Activated CD8-positive, alpha-beta T cell treated with anti-CD3 and anti-CD28 coated beads, Interleukin-2, amount 10 ng/mL, durations not matched to agents 7 days and 5 days (primary cell): Measurements from ENCODE around the gene GPR55. TPM values are rescaled to one million over a fixed set of nuclear protein-coding genes. Genes with fewer than 3 reads are reported as not detected.

Experiments used
- ATAC-seq: fragments of 150-1000 bp; cut with Tn5 transposase; one replicate; pipeline ENCODE4 v1.10.0; 2021; ENCODE audit warnings: moderate library complexity
- CTCF ChIA-PET: fragments of 350-600 bp; sonication (Branson Sonifier 250); formaldehyde crosslinking; loops from one replicate; lab custom pipeline; 2021; ENCODE audit warnings: antibody characterized with exemption; lab: Charles Lee
- POLR2A ChIA-PET: fragments of 350-600 bp; sonication (Branson Sonifier 250); formaldehyde crosslinking; loops from one replicate; lab custom pipeline; 2021; ENCODE audit warnings: antibody characterized with exemption; lab: Charles Lee
- DNase-seq: peaks from one replicate; pipeline ENCODE4 v3.0.0-alpha.2; 2020
- H3K27ac Mint-ChIP-seq: one replicate; pipeline ENCODE4 v1.8.0; 2021; ENCODE audit warnings: mild to moderate bottlenecking, mixed read lengths
- H3K27me3 Mint-ChIP-seq: one replicate; pipeline ENCODE4 v1.8.0; 2021; ENCODE audit warnings: low read depth, mixed read lengths
- H3K36me3 Mint-ChIP-seq: one replicate; pipeline ENCODE4 v1.8.0; 2021; ENCODE audit warnings: low read depth, mixed read lengths
- H3K4me1 Mint-ChIP-seq: one replicate; pipeline ENCODE4 v1.8.0; 2021; ENCODE audit warnings: low read depth, mixed read lengths
- H3K4me3 Mint-ChIP-seq: one replicate; pipeline ENCODE4 v1.8.0; 2021; ENCODE audit warnings: mild to moderate bottlenecking, mixed read lengths
- H3K9me3 Mint-ChIP-seq: one replicate; pipeline ENCODE4 v1.8.0; 2022; ENCODE audit warnings: mixed read lengths; ENCODE audit not compliant: insufficient read depth
- total RNA-seq, 2 experiments: library from RNA; stranded (reverse); gene quantifications; one replicate each; pipeline ENCODE4 v1.2.3, GENCODE V29; 2021

GPR55 gene
- total RNA-seq, 2 experiments from 2014 or later: 12.3 to 12.5 TPM

DNA sequence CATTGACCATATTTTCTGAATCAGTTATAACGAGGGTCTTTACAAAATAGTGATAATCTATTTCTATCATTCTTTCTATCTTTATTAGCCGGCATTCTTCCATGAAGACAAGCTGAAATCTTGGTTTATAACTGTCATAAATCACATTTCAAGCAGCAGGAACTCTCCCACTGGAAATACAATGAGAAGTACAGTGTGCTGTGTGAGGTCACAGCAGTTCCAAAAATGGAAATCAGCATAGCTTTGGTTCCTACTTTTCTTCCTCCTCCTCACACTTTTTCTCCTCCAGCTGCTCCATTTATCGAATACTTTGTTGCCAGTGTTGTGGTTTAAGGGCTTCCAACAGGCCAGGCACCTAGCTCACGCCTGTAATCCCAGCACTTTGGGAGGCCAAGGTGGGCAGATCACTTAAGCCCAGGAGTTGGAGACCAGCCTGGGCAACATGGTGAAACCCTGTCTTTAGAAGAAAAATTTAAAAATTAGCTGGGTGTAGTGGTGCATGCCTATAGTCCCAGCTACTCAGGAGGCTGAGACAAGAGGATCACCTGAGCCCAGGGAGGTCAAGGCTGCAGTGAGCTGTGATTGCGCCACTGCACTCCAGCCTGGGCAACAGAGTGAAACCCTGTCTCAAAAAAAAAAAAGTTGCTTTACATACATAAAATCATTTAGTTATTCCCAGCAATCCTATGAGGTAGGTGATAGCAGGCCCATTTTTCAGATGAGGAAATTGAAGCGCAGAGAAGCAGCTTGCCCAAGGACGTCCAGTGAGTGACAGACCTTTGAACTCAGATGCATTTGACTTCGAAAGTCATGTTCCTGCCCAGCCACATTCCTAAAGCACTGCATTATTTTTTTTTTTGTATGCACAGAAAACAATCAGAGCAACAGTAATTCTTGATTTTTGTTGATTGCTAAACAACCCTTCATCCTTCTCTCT, 34.0 kb upstream of the GPR55 start:
- H3K4me1 Mint-ChIP-seq: peaks cover 46% of the 10 kb centered on the region
- ChIA-PET CTCF (interaction anchor here (0.8 to 2.7 kb wide), 6 partner anchors 8 to 110 kb away, joined by 3 to 12 read pairs (median 4); partner anchors contain the start of gene GPR55), POLR2A (interaction anchor here (1.3 kb wide), 1 partner anchor 25 kb away, joined by 5 read pairs; no protein-coding TSS in a partner anchor)
- DNase-seq (no peak), ATAC-seq (no peak)
- H3K36me3 Mint-ChIP-seq: no peaks in the 10 kb centered on the region
- peak overlapping the region; percentile 44 for H3K4me3 Mint-ChIP-seq
- peaks cover 2% of the 10 kb centered on the region for H3K27me3 Mint-ChIP-seq
- peaks cover 8% of the 10 kb centered on the region for H3K9me3 Mint-ChIP-seq
- H3K27ac Mint-ChIP-seq: peak overlapping the region; percentile 48

DNA sequence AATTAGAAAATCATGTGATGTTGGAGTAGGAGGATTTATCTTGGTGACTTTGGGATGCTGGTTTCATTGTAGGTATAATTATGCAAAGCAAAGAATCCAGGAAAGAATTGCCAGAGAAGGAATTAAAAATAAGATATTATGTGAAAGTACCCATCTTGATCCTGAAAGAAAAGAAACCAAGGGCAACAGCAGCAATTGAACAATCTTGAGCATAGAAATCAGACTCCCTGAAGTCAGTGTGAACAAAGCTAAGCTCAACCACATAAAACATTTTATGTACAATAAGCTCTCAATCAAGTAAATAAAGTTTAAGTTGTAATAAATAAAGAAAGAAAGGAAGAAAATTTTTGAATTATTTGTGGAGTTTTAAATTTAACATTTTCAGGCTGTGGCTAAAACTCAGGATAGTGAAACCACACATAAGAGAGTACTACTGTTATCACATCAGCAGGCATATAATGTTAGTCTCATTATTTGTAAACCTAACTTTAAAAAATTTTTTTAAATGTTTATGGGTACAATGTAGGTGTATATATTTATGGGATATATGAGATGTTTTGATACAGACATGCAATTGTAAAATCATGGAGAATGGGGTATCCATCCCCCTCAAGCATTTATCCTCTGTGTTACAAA, 32.8 kb upstream of the GPR55 start:
- Mint-ChIP-seq H3K27me3 (no peaks in the 10 kb centered on the region), H3K4me1 (peaks cover 54% of the 10 kb centered on the region), H3K4me3 (peak overlapping the region; percentile 83), H3K9me3 (no peaks in the 10 kb centered on the region), H3K36me3 (peaks cover under 1% of the 10 kb centered on the region), H3K27ac (peak overlapping the region; percentile 90)
- DNase-seq: no peak
- ChIA-PET POLR2A (interaction anchor here (0.8 to 1.3 kb wide), 5 partner anchors 11 to 27 kb away, joined by 3 to 5 read pairs (median 4); no protein-coding TSS in a partner anchor), CTCF (interaction anchor here (0.6 to 2.7 kb wide), 8 partner anchors 10 to 631 kb away, joined by 3 to 12 read pairs (median 3); no protein-coding TSS in a partner anchor)
- no peak for ATAC-seq

DNA sequence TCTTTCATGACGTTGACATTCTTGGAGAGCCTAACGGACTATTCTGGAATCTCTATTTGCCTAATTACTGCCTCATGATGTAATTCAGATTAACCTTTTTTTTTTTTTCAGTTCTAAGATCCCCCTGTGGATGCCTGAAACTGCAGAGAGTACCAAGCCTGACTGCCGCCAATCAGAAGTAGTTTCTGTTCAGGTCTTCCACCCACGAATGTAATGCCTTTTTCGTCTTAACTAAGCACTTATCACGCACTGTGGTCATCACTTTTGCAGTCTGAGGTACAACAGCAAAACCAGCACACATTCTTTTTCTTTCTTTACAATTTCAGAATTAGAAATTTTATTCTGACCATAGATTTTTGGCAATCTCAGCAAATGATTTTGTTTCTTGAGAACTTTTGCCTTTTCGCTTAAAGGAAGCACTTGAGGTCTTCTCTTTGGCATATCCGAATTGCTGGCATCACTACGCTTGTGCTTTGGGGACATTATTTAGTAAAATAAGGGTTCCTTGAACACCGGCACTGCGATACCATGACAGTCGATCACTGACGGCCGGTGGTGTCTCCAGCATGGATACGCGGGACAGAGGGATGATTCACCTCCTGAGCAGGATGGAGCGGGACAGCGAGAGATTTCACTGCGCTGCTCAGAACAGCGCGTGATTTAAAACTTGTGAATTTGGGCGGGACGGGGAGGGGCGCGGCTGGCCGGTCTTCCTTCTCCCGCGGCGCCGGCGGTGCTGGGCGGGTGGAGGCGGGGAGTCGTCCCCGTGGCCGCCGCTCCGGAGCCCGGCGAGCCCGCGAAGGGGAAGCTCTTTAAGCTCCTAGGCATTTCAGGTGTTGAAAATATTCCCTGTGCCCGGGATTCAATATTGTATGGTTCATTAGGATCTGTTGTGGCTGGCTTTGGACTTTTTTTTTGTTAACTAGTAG, 32.0 kb upstream of the GPR55 start:
- H3K4me3 Mint-ChIP-seq: peak overlapping the region; percentile 83
- H3K9me3 Mint-ChIP-seq: no peaks in the 10 kb centered on the region
- ATAC-seq (peak; percentile 87), DNase-seq (peak; percentile 72)
- ChIA-PET POLR2A (interaction anchor here (0.8 to 1.5 kb wide), 8 partner anchors 9 to 33 kb away, joined by 3 to 5 read pairs (median 4); no protein-coding TSS in a partner anchor), CTCF (interaction anchor here (0.5 to 2.7 kb wide), 9 partner anchors 10 to 631 kb away, joined by 3 to 12 read pairs (median 3); no protein-coding TSS in a partner anchor)
- H3K27me3 Mint-ChIP-seq: no peaks in the 10 kb centered on the region
- H3K27ac Mint-ChIP-seq: peak overlapping the region; percentile 96
- peaks cover 55% of the 10 kb centered on the region for H3K4me1 Mint-ChIP-seq
- H3K36me3 Mint-ChIP-seq: peaks cover 3% of the 10 kb centered on the region

DNA sequence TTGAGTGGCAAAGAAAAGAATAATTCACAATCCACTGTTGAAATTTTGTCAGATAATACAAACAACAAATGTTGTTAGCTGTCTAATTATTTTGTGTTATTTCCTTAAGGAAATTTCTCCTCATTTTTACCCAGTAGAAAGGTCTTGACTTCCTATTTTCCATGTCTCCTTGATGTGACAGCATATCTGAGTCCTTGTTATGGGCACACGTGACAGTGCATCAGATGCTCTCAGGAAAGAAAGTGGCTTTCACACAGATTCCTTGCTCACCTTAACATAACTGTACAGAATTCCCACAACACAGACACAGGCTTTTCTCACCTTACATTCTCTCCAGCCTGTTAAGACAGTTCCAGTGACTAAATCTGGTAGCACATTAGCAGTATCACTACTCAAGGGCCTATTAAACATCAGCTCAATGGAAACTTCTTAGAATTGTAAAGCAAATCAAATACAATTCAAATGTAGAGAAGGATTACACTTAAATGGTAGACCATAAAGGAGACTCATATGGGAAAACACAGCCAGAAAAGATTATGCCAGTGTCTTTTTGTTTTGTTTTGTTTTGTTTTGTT, 30.2 kb upstream of the GPR55 start:
- Mint-ChIP-seq H3K27me3 (no peaks in the 10 kb centered on the region), H3K4me1 (peaks cover 63% of the 10 kb centered on the region), H3K36me3 (peaks cover 3% of the 10 kb centered on the region), H3K27ac (no peak overlapping the region), H3K9me3 (no peaks in the 10 kb centered on the region), H3K4me3 (no peak overlapping the region)
- ChIA-PET CTCF (interaction anchor here (0.5 to 2.5 kb wide), 6 partner anchors 10 to 98 kb away, joined by 3 to 7 read pairs (median 4); no protein-coding TSS in a partner anchor), POLR2A (interaction anchor here (1.5 kb wide), 1 partner anchor 29 kb away, joined by 3 read pairs; no protein-coding TSS in a partner anchor)
- DNase-seq (no peak), ATAC-seq (no peak)

DNA sequence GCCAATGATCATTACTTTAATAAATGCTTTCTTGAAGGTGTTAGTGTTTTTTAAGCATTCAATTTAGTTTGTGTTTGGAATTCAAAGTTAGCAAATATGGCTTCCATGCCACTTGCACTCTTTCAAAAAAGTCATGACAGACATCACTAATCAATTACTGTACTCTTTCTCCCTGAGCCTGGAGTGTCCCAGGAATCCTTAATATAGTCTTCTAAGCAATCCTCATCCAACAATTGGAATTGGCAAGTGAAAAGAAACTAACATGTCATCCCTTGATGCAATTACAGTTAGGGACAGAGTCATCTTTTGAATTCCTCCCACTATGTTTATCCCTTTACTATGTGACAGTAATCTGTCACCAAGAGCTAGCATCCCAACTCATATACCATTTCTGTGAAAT, 29.7 kb upstream of the GPR55 start:
- no peak for ATAC-seq
- H3K27ac Mint-ChIP-seq: no peak overlapping the region
- POLR2A ChIA-PET: no interaction called here

DNA sequence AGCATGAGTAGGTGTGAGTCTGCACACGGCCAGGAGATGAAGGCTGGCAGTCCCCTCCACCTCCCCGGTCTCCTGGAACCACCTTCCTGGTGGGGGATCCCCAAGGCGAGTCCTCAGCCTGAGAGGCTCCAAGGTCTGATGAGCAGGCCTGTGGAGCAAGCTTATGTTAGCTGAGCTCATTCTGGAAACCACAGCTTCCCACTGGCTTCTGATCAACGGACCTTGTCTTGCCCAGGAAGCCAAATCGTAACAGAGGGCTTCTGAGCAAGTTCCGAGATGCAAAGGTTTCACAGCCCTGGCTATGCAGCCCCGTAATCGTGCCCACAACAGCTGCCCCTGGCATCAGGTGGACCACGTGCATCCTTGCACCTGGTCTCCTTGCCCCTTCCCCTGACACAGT, 28.8 kb upstream of the GPR55 start:
- no peak for ATAC-seq
- H3K9me3 Mint-ChIP-seq: no peaks in the 10 kb centered on the region
- H3K4me3 Mint-ChIP-seq: no peak overlapping the region
- peaks cover 59% of the 10 kb centered on the region for H3K4me1 Mint-ChIP-seq
- DNase-seq: no peak
- peaks cover 3% of the 10 kb centered on the region for H3K36me3 Mint-ChIP-seq
- ChIA-PET CTCF (interaction anchor here (2.5 kb wide), 1 partner anchor 29 kb away, joined by 7 read pairs; no protein-coding TSS in a partner anchor), POLR2A (interaction anchor here (0.9 kb wide), 1 partner anchor 29 kb away, joined by 3 read pairs; the partner anchor contains the start of gene GPR55)
- H3K27ac Mint-ChIP-seq: no peak overlapping the region
- H3K27me3 Mint-ChIP-seq: no peaks in the 10 kb centered on the region

More for the DNA sequence above, 29.7 kb upstream of the GPR55 start:
- peaks cover 63% of the 10 kb centered on the region for H3K4me1 Mint-ChIP-seq
- no peaks in the 10 kb centered on the region for H3K27me3 Mint-ChIP-seq
- no peak overlapping the region for H3K4me3 Mint-ChIP-seq
- H3K9me3 Mint-ChIP-seq: no peaks in the 10 kb centered on the region
- CTCF ChIA-PET: interaction anchor here (0.5 to 2.5 kb wide), 5 partner anchors 9 to 98 kb away, joined by 3 to 7 read pairs (median 5); no protein-coding TSS in a partner anchor
- DNase-seq: no peak
- H3K36me3 Mint-ChIP-seq: peaks cover 3% of the 10 kb centered on the region

DNA sequence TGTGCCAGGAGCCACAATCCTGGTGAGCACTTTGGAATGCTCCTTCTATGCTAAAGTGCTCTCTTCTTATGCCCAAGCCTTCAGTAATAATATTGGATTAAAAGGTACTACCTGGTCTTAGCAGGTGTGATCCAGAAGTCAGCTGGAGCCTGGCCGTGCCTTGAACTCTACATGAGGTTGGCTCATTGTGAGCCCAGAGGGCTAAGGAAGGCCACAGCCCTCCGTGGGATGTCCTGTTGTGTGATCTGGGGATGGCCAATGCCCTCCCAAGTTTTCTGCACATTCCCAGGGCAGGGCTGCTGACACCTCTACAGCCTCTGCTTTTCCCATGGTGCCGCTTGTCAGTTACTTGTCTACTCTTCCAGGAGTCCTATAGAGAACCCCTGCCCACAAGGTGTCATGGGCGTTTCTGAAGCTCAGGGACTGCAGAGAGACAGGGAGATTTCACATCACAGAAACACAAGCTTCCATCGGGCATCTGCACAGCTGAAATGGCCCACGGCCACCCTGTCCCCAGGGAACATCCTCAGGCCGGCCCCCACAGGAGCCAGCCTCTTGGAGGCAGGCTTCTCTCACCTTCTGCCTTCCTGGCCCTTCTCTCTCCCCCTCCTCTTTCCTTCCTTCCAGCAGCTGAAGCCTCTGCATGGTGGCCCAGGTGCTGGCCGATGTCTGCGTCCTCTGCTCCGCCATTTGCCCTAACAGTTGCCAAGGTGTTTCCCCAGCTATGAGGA, 27.3 kb upstream of the GPR55 start:
- Mint-ChIP-seq H3K4me3 (no peak overlapping the region), H3K36me3 (peaks cover 3% of the 10 kb centered on the region), H3K4me1 (peaks cover 58% of the 10 kb centered on the region), H3K27ac (no peak overlapping the region), H3K27me3 (no peaks in the 10 kb centered on the region), H3K9me3 (no peaks in the 10 kb centered on the region)
- ATAC-seq (no peak), DNase-seq (no peak)
- ChIA-PET CTCF (interaction anchor here (1.0 kb wide), 1 partner anchor 28 kb away, joined by 5 read pairs; the partner anchor contains the start of gene GPR55), POLR2A (interaction anchor here (1.1 kb wide), 1 partner anchor 32 kb away, joined by 3 read pairs; no protein-coding TSS in a partner anchor)

DNA sequence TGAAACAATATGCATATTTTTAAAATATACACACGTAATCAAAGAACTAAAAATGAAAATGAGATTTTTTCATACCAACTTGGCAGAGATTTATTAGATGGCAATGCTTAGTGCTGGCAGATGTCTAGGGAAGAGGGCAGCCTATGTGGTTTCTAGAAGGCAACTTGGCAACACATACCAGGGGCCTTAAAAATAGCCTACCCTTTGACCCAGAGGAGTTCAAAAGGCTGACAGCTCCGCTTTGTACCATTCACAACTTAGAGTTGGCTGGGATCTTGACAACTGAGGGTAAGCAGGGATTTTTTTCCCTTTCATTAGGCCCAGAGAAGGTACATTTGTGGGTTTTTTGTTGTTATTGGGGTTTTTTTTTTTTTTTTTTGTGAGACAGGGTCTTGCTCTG, 26.4 kb upstream of the GPR55 start:
- ChIA-PET POLR2A (interaction anchor here (1.1 kb wide), 1 partner anchor 21 kb away, joined by 3 read pairs; no protein-coding TSS in a partner anchor), CTCF (interaction anchor here (1.1 to 2.4 kb wide), 2 partner anchors 24 to 34 kb away, joined by 3 to 6 read pairs; no protein-coding TSS in a partner anchor)
- Mint-ChIP-seq H3K27me3 (no peaks in the 10 kb centered on the region), H3K9me3 (no peaks in the 10 kb centered on the region), H3K4me3 (no peak overlapping the region), H3K36me3 (peaks cover 3% of the 10 kb centered on the region), H3K27ac (no peak overlapping the region), H3K4me1 (peaks cover 59% of the 10 kb centered on the region)
- no peak for ATAC-seq
- DNase-seq: no peak

DNA sequence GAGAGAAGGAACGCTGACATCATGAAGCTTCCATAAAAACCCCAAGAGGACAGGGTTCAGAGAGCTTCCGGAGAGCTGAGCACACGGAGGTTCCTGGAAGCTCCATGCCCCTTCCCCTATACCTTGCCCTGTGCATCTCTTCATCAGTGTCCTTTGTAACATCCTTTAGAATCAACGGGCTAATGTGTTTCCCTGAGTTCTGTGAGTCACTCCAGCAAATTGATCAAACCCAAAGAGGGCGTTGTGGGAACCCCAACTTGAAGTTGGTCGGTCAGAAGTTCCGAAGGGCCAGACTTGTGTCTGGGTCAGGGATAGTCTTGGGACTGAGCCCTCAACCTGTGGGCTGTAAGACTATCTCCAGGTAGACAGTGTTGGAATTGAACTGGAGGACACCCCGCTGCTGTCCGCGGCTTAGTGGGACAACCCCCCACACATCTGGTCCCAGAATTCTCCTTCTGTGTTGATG, 25.9 kb upstream of the GPR55 start:
- H3K27me3 Mint-ChIP-seq: no peaks in the 10 kb centered on the region
- H3K36me3 Mint-ChIP-seq: peaks cover 3% of the 10 kb centered on the region
- no peak overlapping the region for H3K27ac Mint-ChIP-seq
- no peaks in the 10 kb centered on the region for H3K9me3 Mint-ChIP-seq
- no peak for ATAC-seq
- H3K4me3 Mint-ChIP-seq: no peak overlapping the region
- ChIA-PET POLR2A (interaction anchor here (1.1 kb wide), 1 partner anchor 20 kb away, joined by 3 read pairs; no protein-coding TSS in a partner anchor), CTCF (interaction anchor here (1.1 to 2.4 kb wide), 2 partner anchors 24 to 34 kb away, joined by 3 to 6 read pairs; no protein-coding TSS in a partner anchor)
- peaks cover 64% of the 10 kb centered on the region for H3K4me1 Mint-ChIP-seq
- DNase-seq: no peak
